ENCODE data around the gene REX1BD.

REX1BD gene

DNA sequence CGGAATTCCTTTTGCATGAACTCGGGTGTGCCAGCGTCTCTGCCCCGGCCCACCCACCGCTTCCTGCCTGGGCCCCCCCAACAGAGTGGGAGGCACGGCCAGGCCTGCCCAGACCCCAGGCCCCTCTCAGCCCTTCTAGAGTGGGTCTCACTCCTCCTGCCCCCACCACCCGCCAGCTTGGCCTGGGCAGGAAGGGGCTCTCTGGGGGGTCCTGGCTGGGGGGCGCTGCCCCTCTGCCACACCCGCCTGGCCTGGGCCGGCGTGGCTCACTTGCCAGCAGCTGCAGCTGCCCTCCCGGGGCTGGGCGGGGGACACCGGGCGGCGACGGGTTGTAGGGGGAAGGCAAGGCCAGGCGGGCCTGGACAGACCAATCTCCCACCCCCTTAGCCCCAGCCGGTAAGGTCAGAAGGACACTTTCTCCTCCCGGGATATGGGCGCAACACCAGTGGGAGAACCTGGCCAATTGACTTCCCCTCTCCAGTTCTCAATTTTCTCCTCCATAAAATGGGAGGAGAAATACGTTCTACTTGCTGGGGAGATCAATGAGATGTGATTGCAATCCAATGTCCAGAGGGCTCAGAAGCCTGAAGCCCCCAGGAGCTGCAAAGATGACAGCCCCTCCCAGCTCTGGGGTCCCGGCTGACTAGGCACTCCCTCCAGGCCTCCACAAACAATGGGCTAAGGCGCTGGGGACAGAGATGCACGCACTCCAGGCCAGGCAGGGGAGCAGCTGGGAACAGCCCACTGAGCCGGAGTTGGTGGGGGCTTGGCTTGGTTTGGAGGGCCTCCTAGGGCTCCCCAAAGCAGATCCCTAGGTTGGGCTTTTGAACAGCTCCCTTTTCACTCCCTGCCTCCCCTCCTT is 15.6 kb downstream of the REX1BD start:
- peaks cover 4% of the 10 kb centered on the region for H3K4me1 Mint-ChIP-seq
- H3K4me3 Mint-ChIP-seq: no peak overlapping the region
- no peak for DNase-seq
- H3K27me3 Mint-ChIP-seq: peaks cover 65% of the 10 kb centered on the region
- H3K9me3 Mint-ChIP-seq: no peaks in the 10 kb centered on the region
- H3K36me3 Mint-ChIP-seq (ENCODE audit: low read depth): no peaks in the 10 kb centered on the region
- H3K27ac Mint-ChIP-seq: no peak overlapping the region
- no peak for ATAC-seq

- ATAC-seq: no peak
- no peaks in the 10 kb centered on the region for H3K36me3 Mint-ChIP-seq (ENCODE audit: low read depth)
- peaks cover 68% of the 10 kb centered on the region for H3K27me3 Mint-ChIP-seq
- no peaks in the 10 kb centered on the region for H3K9me3 Mint-ChIP-seq
- DNase-seq: no peak
- no peak overlapping the region for H3K4me3 Mint-ChIP-seq
- H3K27ac Mint-ChIP-seq: no peak overlapping the region
- H3K4me1 Mint-ChIP-seq: peaks cover 4% of the 10 kb centered on the region
Measured at GRCh38 chr19:18604820-18605159, 16.2 kb downstream of the REX1BD start.

DNA sequence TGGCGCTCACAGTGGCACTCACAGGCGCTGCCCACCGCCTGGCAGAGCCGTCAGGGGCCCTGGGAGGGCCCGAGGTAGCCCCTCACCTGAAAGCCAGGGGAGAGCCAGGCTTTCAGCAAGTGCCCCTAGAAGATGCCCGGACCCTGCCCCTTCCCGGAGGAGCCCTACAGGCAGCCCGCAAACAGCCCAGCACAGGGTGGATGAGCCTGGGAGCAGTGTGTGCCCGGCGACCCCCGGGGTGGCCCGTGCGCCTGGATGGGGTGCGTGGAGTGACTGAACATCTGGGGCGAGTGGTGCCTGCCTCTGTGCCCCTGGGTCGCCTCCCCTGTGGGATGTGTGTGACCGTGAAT is 16.6 kb downstream of the REX1BD start:
- DNase-seq: no peak
- Mint-ChIP-seq H3K4me3 (peak overlapping the region; percentile 27), H3K9me3 (no peaks in the 10 kb centered on the region), H3K27me3 (peaks cover 69% of the 10 kb centered on the region), H3K27ac (no peak overlapping the region), H3K4me1 (peaks cover 4% of the 10 kb centered on the region), H3K36me3 (ENCODE audit: low read depth) (no peaks in the 10 kb centered on the region)
- ATAC-seq: no peak

DNA sequence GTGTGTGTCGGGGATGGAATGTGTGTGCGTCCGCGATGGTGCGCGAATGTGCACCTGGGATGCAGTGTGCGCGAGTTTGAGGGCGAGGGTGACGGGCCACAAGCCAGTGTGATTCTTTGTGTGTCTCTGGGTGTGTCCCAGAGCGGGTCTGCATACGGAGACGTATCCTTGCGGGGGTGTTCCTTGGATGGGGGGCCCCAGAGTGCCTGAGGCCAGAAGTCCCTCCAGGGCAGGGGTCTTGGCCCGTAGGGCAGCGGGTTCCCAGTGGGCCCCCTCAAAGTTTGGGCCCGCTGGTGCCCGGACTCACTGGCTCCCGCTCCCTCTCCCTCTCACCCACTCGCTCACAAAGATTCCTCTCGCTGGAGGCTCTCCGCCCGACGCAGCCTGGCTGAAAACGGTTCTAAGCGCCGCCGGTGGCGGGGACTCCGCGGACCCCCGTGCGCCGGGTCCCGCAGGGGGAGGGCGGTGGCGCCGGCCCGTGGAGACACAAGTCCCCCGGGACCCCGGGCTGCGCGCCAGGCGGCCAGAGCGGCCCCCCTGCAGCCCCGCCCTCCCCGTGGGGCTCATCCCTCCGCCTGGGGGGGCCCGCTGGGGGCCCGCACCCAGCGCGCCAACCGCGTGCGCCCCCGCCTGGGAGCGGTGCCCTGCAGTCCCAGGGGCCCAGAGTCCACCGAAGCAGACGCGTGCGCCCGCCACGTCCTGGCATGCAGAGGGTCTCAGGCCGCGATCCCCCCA is 17.1 kb downstream of the REX1BD start:
- Mint-ChIP-seq H3K27me3 (peaks cover 72% of the 10 kb centered on the region), H3K4me1 (peaks cover 4% of the 10 kb centered on the region), H3K4me3 (peak overlapping the region; percentile 27), H3K27ac (no peak overlapping the region), H3K36me3 (ENCODE audit: low read depth) (no peaks in the 10 kb centered on the region), H3K9me3 (no peaks in the 10 kb centered on the region)
- ATAC-seq (no peak), DNase-seq (no peak)

GRCh38 chr19:18606281-18607225 is 18.0 kb downstream of the REX1BD start, which contains the start of gene CRLF1:
Gene CRLF1 (minus strand): TSS chr19:18606799. CDS start chr19:18606656, 143 bp downstream.
- ATAC-seq (no peak), DNase-seq (no peak)
- H3K4me1 Mint-ChIP-seq: peaks cover 9% of the 10 kb centered on the region
- no peak within 1 kb of the TSS for H3K4me3 Mint-ChIP-seq
- H3K36me3 Mint-ChIP-seq (ENCODE audit: low read depth): no peaks in the 10 kb centered on the region
- H3K27ac Mint-ChIP-seq: no peak within 1 kb of the TSS
- no peaks in the 10 kb centered on the region for H3K9me3 Mint-ChIP-seq
- H3K27me3 Mint-ChIP-seq: peaks cover 74% of the 10 kb centered on the region

DNA sequence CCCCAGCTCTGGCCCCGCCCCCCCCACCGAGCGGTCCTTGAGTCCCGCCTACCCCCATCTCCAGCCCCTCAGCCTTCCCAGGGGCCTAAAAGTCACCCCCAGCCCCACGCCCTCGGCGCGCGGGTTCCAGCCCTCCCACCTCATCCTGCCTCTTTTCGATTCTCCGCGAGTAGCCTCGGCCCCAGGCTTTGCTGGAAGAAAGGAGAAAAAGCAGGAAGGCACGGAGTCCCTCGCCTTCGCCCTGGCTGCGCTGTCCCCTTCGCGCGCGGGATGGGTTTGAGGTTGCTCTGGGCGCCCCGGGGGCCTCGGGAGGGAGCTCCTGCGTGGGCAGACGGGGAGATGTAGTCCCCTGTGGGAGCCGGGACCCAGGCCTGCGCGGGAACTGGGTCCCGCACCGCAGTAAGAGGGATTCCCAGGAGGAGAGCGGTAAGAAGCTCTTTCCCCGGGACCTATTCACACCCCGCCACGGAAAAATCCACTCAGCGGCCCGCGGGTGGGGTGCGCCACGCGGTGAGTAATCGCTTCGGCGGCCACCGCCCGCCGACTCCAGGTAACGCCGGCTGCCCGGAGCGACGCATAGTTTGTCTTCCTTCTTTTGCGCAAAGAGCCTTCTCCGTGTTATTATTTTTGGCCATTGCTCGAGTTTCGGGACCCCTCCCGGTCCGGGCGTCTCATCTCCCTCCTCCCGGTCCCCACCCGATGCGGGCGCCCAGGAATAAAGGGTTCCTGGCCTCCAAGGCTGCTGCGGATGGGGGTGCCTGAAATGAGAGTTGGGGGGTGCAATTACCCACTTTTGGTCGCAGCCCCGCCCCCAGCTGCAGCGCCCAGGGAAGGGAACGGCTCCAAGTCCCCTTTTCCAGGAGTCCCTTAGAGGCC is 18.9 kb downstream of the REX1BD start:
- Mint-ChIP-seq H3K36me3 (ENCODE audit: low read depth) (no peaks in the 10 kb centered on the region), H3K4me3 (no peak overlapping the region)

GRCh38 chr19:18608102-18608804 is 19.7 kb downstream of the REX1BD start:
- H3K36me3 Mint-ChIP-seq (ENCODE audit: low read depth): no peaks in the 10 kb centered on the region
- H3K9me3 Mint-ChIP-seq: no peaks in the 10 kb centered on the region
- H3K4me3 Mint-ChIP-seq: no peak overlapping the region
- H3K27me3 Mint-ChIP-seq: peaks cover 69% of the 10 kb centered on the region
- no peak overlapping the region for H3K27ac Mint-ChIP-seq
- peaks cover 16% of the 10 kb centered on the region for H3K4me1 Mint-ChIP-seq
- DNase-seq (no peak), ATAC-seq (no peak)

More for the DNA sequence above, 18.9 kb downstream of the REX1BD start:
- peaks cover 72% of the 10 kb centered on the region for H3K27me3 Mint-ChIP-seq
- DNase-seq: no peak
- no peaks in the 10 kb centered on the region for H3K9me3 Mint-ChIP-seq
- peaks cover 15% of the 10 kb centered on the region for H3K4me1 Mint-ChIP-seq
- no peak for ATAC-seq
- H3K27ac Mint-ChIP-seq: no peak overlapping the region

DNA sequence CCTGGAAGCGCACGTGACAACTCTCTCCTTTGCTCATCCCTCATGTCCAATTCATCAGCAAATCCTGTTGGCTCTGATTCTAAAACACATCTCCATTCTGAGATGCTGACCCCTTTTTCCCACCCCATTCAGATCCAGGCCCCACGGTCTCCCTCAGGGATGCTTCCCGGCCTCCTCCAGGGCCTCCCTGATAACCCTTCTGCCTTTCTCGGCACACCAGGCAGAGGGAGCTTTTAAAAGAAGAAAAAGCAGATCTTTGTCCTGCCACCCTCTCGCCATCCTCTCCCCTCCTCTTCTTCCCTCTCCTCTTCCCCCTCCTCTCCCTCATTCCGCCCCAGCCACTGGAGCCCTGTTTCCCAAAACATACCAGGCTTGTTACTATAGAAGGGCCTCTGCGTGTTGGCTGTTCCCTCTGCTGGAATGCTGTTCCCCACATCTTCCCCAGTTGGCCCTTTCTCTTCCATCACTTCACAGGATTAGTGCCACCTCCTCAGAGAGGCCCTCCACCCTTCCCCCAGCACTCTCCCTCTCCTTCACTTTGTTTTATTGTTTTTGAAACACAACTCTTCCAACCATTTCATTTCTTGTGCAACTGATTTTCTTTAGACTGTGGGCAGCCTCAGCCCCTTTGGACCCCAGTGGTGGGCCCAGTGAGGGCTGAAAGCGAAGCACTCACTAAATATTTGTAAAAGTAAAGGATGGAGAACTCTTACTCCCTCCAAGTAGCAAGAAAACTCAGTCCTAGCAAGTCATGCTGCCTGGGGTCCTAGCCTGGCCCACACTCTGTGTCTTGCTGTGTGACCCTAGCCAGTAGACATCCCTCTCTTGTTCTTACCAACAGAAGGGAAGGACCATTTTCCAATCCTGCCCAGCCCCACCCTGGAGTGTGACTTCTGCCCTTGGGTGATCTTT is 20.5 kb downstream of the REX1BD start:
- Mint-ChIP-seq H3K4me3 (no peak overlapping the region), H3K4me1 (peaks cover 18% of the 10 kb centered on the region), H3K9me3 (no peaks in the 10 kb centered on the region), H3K27ac (no peak overlapping the region), H3K27me3 (peaks cover 73% of the 10 kb centered on the region), H3K36me3 (ENCODE audit: low read depth) (no peaks in the 10 kb centered on the region)
- DNase-seq (no peak), ATAC-seq (no peak)

DNA sequence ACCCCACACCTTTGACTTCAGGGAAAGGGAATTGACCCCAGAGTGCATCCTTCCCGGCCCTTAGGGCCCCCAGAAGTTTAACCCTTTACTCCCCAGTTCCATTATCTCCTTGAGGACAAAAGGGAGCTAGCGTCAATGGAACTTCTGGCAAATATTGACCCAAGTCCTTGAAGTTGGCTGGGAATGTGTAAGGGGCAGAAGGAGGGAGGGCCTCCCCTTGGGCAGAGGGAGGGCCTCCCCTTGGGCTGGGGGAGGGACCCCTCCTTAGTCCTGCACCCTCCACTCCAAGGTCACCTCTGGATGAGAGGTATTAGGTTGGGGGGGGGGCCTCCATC is 21.1 kb downstream of the REX1BD start:
- DNase-seq: no peak
- Mint-ChIP-seq H3K4me3 (no peak overlapping the region), H3K9me3 (no peaks in the 10 kb centered on the region), H3K27ac (no peak overlapping the region), H3K27me3 (peaks cover 74% of the 10 kb centered on the region), H3K36me3 (ENCODE audit: low read depth) (no peaks in the 10 kb centered on the region), H3K4me1 (peaks cover 18% of the 10 kb centered on the region)
- ATAC-seq: no peak

- peaks cover 74% of the 10 kb centered on the region for H3K27me3 Mint-ChIP-seq
- no peak overlapping the region for H3K4me3 Mint-ChIP-seq
- ATAC-seq (no peak), DNase-seq (no peak)
- H3K9me3 Mint-ChIP-seq: no peaks in the 10 kb centered on the region
- H3K27ac Mint-ChIP-seq: no peak overlapping the region
- no peaks in the 10 kb centered on the region for H3K36me3 Mint-ChIP-seq (ENCODE audit: low read depth)
- H3K4me1 Mint-ChIP-seq: peaks cover 18% of the 10 kb centered on the region
Measured at GRCh38 chr19:18610245-18610555, 21.6 kb downstream of the REX1BD start.

GRCh38 chr19:18610556-18611326 is 22.1 kb downstream of the REX1BD start:
- Mint-ChIP-seq H3K4me1 (peaks cover 15% of the 10 kb centered on the region), H3K27me3 (peaks cover 74% of the 10 kb centered on the region), H3K4me3 (no peak overlapping the region), H3K27ac (no peak overlapping the region), H3K9me3 (no peaks in the 10 kb centered on the region), H3K36me3 (ENCODE audit: low read depth) (no peaks in the 10 kb centered on the region)
- DNase-seq (no peak), ATAC-seq (no peak)

DNA sequence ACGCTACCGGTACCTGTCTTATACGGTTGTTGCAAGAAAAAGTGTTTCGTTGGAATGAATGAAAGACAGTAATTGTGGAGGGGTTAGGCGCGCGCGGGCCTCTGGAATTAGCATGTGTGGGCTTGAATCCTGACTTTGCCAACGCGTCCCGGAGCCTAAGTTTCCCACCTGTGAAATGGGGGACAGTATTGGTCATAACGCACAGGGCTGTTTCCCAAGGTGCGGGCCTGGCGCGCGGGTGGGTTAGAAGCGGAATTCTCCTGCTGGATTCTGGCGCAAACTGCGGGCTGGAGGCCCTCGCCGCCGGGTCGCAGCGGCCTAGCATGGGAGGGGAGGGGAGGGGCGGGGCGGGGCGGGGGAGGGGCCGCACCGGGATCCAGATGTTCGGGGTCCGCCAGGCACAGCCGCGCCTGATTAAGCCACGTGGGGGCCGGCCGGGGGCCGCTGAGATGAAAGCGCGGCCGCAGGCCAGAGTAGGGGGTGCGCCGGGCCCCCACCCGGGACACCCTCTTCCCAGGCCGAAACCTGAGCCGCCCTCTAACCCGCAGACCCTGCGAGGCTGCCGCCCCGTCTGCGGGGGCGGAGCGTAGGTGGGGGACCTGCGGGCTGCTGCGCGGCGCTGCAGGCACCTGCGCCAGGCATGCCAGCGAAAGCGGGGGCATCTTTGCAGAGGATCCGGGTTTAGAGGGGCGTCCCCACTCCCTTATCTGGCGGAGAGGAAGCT is 22.9 kb downstream of the REX1BD start:
- Mint-ChIP-seq H3K27ac (no peak overlapping the region), H3K9me3 (no peaks in the 10 kb centered on the region), H3K4me1 (peaks cover 15% of the 10 kb centered on the region), H3K27me3 (peaks cover 81% of the 10 kb centered on the region), H3K36me3 (ENCODE audit: low read depth) (no peaks in the 10 kb centered on the region), H3K4me3 (no peak overlapping the region)
- ATAC-seq: no peak
- DNase-seq: no peak
